HepG2 (cell line): Measurements from ENCODE around the gene DCTN3. TPM values are rescaled to one million over a fixed set of nuclear protein-coding genes. Genes with fewer than 3 reads are reported as not detected.

Source experiments
- ATAC-seq: fragments of 200-7000 bp; cut with Tn5 transposase; 3 replicates; pipeline ENCODE4 v1.9.1; 2020; ENCODE audit warnings: mild to moderate bottlenecking, moderate library complexity
- BruUV-seq: library from RNA; stranded (reverse); fragments of 400-500 nt; replicated peaks from 2 replicates; lab custom pipeline; 2021; lab: Mats Ljungman, UMichigan
- CTCF ChIA-PET: fragments of 300-600 bp; formaldehyde crosslinking; extraction: SDS; loops from one replicate; lab custom pipeline; 2021; ENCODE audit warnings: low total read pairs, inconsistent platforms, low intra/inter-chr PET ratio; lab: Yijun Ruan, JAX
- POLR2A ChIA-PET: fragments of 350-600 bp; sonication (Branson Sonifier 250); formaldehyde crosslinking; loops from one replicate; lab custom pipeline; 2020; ENCODE audit warnings: antibody characterized with exemption, inconsistent platforms; lab: Yijun Ruan, JAX
- DNase-seq: peaks from one replicate; pipeline ENCODE4 v3.0.0-alpha.2; 2015; ENCODE audit warnings: low spot score
- FAIRE-seq: peaks from 3 replicates; lab custom pipeline; 2011; peaks lifted over from hg19 to GRCh38; lab: Jason Lieb, UNC
- H2AFZ ChIP-seq: one replicate; pipeline ENCODE4 v1.6.1; 2011; ENCODE audit warnings: low read length, inconsistent platforms
- H3K27ac ChIP-seq: fragments of 300-600 bp; 3 replicates; pipeline ENCODE4 v1.8.0; 2011; ENCODE audit warnings: mixed run types, mild to moderate bottlenecking, mixed read lengths, low read length, inconsistent platforms; ENCODE audit not compliant: insufficient read depth; ENCODE audit errors: extremely low read length
- H3K27me3 ChIP-seq, 2 experiments: fragments of 200-600 bp in 1 of 2; 2 replicates in 1 of 2; 3 replicates in 1 of 2; pipeline versions ENCODE4 v1.6.0 to v1.8.0; 2011; ENCODE audit warnings: low read length in 2 of 2, mild to moderate bottlenecking in 2 of 2, moderate library complexity in 2 of 2, inconsistent platforms in 1 of 2; ENCODE audit not compliant: insufficient read depth in 2 of 2, control insufficient read depth in 1 of 2
- H3K36me3 ChIP-seq, 2 experiments: fragments of 200-600 bp in 1 of 2; replicated peaks in 1 of 2; 2 replicates in 1 of 2; 3 replicates in 1 of 2; pipeline versions ENCODE4 v1.5.1 to v1.8.0; 2011; ENCODE audit warnings: low read length in 2 of 2, inconsistent platforms in 1 of 2; ENCODE audit not compliant: insufficient read depth in 2 of 2, control insufficient read depth in 1 of 2
- H3K4me1 ChIP-seq: 2 replicates; pipeline ENCODE4 v1.5.1; 2012; ENCODE audit warnings: low read length, inconsistent platforms; ENCODE audit not compliant: insufficient read depth
- H3K4me2 ChIP-seq: 2 replicates; pipeline ENCODE4 v1.6.0; 2011; ENCODE audit warnings: low read depth, low read length, inconsistent platforms
- H3K4me3 ChIP-seq, 3 experiments: fragments of 200-600 bp in 1 of 3; sonication (generic), shearing (Covaris generic) in 1 of 3; replicated peaks in 1 of 3; 2 replicates each; pipeline ENCODE4 v1.5.1; 2011 to 2016; ENCODE audit warnings: low read length in 3 of 3, inconsistent platforms in 2 of 3, low read depth in 2 of 3, mild to moderate bottlenecking in 2 of 3, control low read depth in 1 of 3, mixed read lengths in 1 of 3; ENCODE audit not compliant: insufficient read depth in 1 of 3
- H3K79me2 ChIP-seq: one replicate; pipeline ENCODE4 v1.6.1; 2011; ENCODE audit warnings: low read length, inconsistent platforms; ENCODE audit not compliant: insufficient read depth
- H3K9ac ChIP-seq: 2 replicates; pipeline ENCODE4 v1.6.0; 2011; ENCODE audit warnings: mild to moderate bottlenecking, low read depth, low read length, inconsistent platforms; ENCODE audit not compliant: insufficient read depth
- H3K9me3 ChIP-seq: 2 replicates; pipeline ENCODE4 v1.5.1; 2012; ENCODE audit warnings: mild to moderate bottlenecking, low read length
- H4K20me1 ChIP-seq: 2 replicates; pipeline ENCODE4 v1.6.0; 2011; ENCODE audit warnings: inconsistent platforms, mild to moderate bottlenecking, low read length, moderate library complexity; ENCODE audit not compliant: insufficient read depth
- DR1 ChIP-seq: sonication (generic); formaldehyde crosslinking; IDR thresholded peaks from 2 replicates; pipeline ENCODE4 v1.8.0; 2021; ENCODE audit warnings: mild to moderate bottlenecking, missing genetic modification reagents, inconsistent platforms
- GABPA ChIP-seq, 2 experiments: IDR thresholded peaks; 2 replicates each; pipeline ENCODE4 v1.6.1; 2011 to 2016; ENCODE audit warnings: low read depth in 2 of 2, low read length in 1 of 2, missing biosample characterization in 1 of 2, missing genetic modification characterization in 1 of 2
- MYNN ChIP-seq: sonication (generic); formaldehyde crosslinking; IDR thresholded peaks from 2 replicates; pipeline ENCODE4 v1.4.0; 2020; ENCODE audit warnings: mild to moderate bottlenecking, low read depth, missing genetic modification reagents
- NBN ChIP-seq: fragments of 450-650 bp; conservative IDR thresholded peaks from 2 replicates; pipeline ENCODE4 v1.6.1; 2017
- NCOA5 ChIP-seq: sonication (generic); formaldehyde crosslinking; IDR thresholded peaks from 2 replicates; pipeline ENCODE4 v1.4.0; 2020; ENCODE audit warnings: missing genetic modification reagents
- RORA ChIP-seq: sonication (generic); formaldehyde crosslinking; IDR thresholded peaks from 2 replicates; pipeline ENCODE4 v1.5.0; 2020; ENCODE audit warnings: mild to moderate bottlenecking, missing genetic modification reagents, moderate library complexity
- RXRA ChIP-seq: sonication (generic); formaldehyde crosslinking; IDR thresholded peaks from 2 replicates; pipeline ENCODE4 v1.5.1; 2020; ENCODE audit warnings: missing genetic modification reagents
- SMAD1 ChIP-seq: sonication (generic); formaldehyde crosslinking; IDR thresholded peaks from 2 replicates; pipeline ENCODE4 v1.4.0; 2020; ENCODE audit warnings: missing genetic modification reagents, low read depth, mild to moderate bottlenecking, borderline replicate concordance
- ZNF546 ChIP-seq: sonication (generic); formaldehyde crosslinking; conservative IDR thresholded peaks from 2 replicates; pipeline ENCODE4 v1.8.1; 2023; ENCODE audit warnings: mild to moderate bottlenecking, missing genetic modification reagents
- ZNF605 ChIP-seq: sonication (generic); formaldehyde crosslinking; IDR thresholded peaks from 2 replicates; pipeline ENCODE4 v1.8.0; 2022; ENCODE audit warnings: mild to moderate bottlenecking, missing genetic modification reagents
- WGBS: methylation state at CpG from one replicate; pipeline ENCODE4 v1.1.6; 2017; ENCODE audit warnings: low lambda C conversion rate; 5-methylcytosine and 5-hydroxymethylcytosine counted together
- in situ Hi-C: cut with HindIII; loops from 2 replicates; pipeline ENCODE4 v1.10.0; 2017; ENCODE audit warnings: low pct_unique_long_range_greater_than_20kb; ENCODE audit not compliant: extremely low pct_ligation_motif_present
- intact Hi-C: fragments of 100-400 bp; cut with micrococcal nuclease; formaldehyde crosslinking; loops from one replicate; pipeline ENCODE4 v1.10.0; 2022; ENCODE audit not compliant: unreplicated experiment
- polyA plus RNA-seq, 8 experiments: library from polyadenylated mRNA; depleted of rRNA in 3 of 8; stranded (reverse) in 7 of 8; unstranded in 1 of 8; fragments of >200 nt; fragmentation: Illumina TruSeq in 4 of 8; extraction: Trizol in 4 of 8; gene quantifications; 2 replicates each; pipeline versions ENCODE4 v1.2.1 to v1.2.3, GENCODE V29; 2011 to 2016; ENCODE audit warnings: low read depth in 4 of 8, missing spikeins in 1 of 8, mixed read lengths in 1 of 8; ENCODE audit not compliant: insufficient read depth in 1 of 8
- total RNA-seq, 5 experiments: library from RNA; depleted of rRNA; stranded (reverse); fragments of >200 nt; fragmentation: Illumina TruSeq; extraction: Trizol; gene quantifications; 2 replicates each; pipeline ENCODE4 v1.2.3, GENCODE V29; 2016; ENCODE audit warnings: low read depth in 1 of 5

The DCTN3 gene
- total and polyA plus RNA-seq, 2 of the 13 experiments (the other 11 are each of a cell fraction or from before 2014, with no cell fraction given) = 27.4 to 34.5 TPM

GRCh38 chr9:34578241-34579103 lies 41.8 kb downstream of the DCTN3 start:
- in situ Hi-C loops = no loop called here
- FAIRE-seq (no peak), ATAC-seq (no peak), DNase-seq (no peak)
- H3K9me3 ChIP-seq = no peaks in the 10 kb centered on the region
- no peak overlapping the region for H3K4me3 ChIP-seq
- no TSS peak for BruUV-seq
- intact Hi-C loops = no loop called here
- no peak overlapping the region for H3K27ac ChIP-seq
- H3K27me3 ChIP-seq = peaks cover 13 to 74% of the 10 kb centered on the region in 2 experiments; a peak in 4 of 5 replicates
- POLR2A ChIA-PET = no interaction called here
- no peaks in the 10 kb centered on the region for H3K79me2 ChIP-seq
- no peaks in the 10 kb centered on the region for H3K4me1 ChIP-seq
- no peak overlapping the region for H2AFZ ChIP-seq
- TF ChIP-seq RXRA = no peak
- no peak for TF ChIP-seq RORA (CRISPR knock-in tag)
- TF ChIP-seq SMAD1 (CRISPR knock-in tag) = no peak
- TF ChIP-seq NCOA5 = no peak
- TF ChIP-seq ZNF605 (CRISPR knock-in tag) = no peak
- TF ChIP-seq GABPA (IDR thresholded peaks at IDR 0.05; ENCODE audit: low read depth, low read length) = no peak
- TF ChIP-seq GABPA (CRISPR knock-in tag; IDR thresholded peaks at IDR 0.05; ENCODE audit: low read depth) = no peak
- TF ChIP-seq MYNN = no peak
- TF ChIP-seq ZNF546 = no peak
- no peak for TF ChIP-seq DR1 (CRISPR knock-in tag)
- no peak for TF ChIP-seq NBN
- 60% methylated on average over 12 of the region's 28 CpGs for WGBS
- no peaks in the 10 kb centered on the region for H3K36me3 ChIP-seq
- H4K20me1 ChIP-seq = no peaks in the 10 kb centered on the region
- H3K4me2 ChIP-seq = no peak overlapping the region
- CTCF ChIA-PET = no interaction called here
- no peak overlapping the region for H3K9ac ChIP-seq
